ENCODE measurements around the gene KIF5C.

The KIF5C gene

GRCh38 chr2:148922776-148923475, 47.9 kb downstream of the KIF5C start:
- H3K36me3 ChIP-seq (ENCODE audit: control insufficient read depth, insufficient read depth, low read length): peaks cover 16% of the 10 kb centered on the region
- no peak overlapping the region for H3K27ac ChIP-seq (ENCODE audit: low read depth, low read length)
- no peak overlapping the region for H3K4me3 ChIP-seq (ENCODE audit: low read depth, low read length)
- H3K4me1 ChIP-seq (ENCODE audit: control insufficient read depth, insufficient read depth, low read length): peaks cover 27% of the 10 kb centered on the region
- H3K9me3 ChIP-seq (ENCODE audit: control insufficient read depth, insufficient read depth, low read depth, low read length): peaks cover 12% of the 10 kb centered on the region
- H3K9ac ChIP-seq (ENCODE audit: low read length): no peak overlapping the region
- H3K27me3 ChIP-seq (ENCODE audit: control insufficient read depth, insufficient read depth, low read length): no peaks in the 10 kb centered on the region

GRCh38 chr2:148924514-148925178, 49.6 kb downstream of the KIF5C start:
- Histone ChIP-seq H3K27ac (ENCODE audit: low read depth, low read length) (no peak overlapping the region), H3K9ac (ENCODE audit: low read length) (no peak overlapping the region), H3K9me3 (ENCODE audit: control insufficient read depth, insufficient read depth, low read depth, low read length) (no peaks in the 10 kb centered on the region), H3K27me3 (ENCODE audit: control insufficient read depth, insufficient read depth, low read length) (no peaks in the 10 kb centered on the region), H3K4me1 (ENCODE audit: control insufficient read depth, insufficient read depth, low read length) (peaks cover 32% of the 10 kb centered on the region), H3K4me3 (ENCODE audit: low read depth, low read length) (no peak overlapping the region), H3K36me3 (ENCODE audit: control insufficient read depth, insufficient read depth, low read length) (peaks cover 23% of the 10 kb centered on the region)

DNA sequence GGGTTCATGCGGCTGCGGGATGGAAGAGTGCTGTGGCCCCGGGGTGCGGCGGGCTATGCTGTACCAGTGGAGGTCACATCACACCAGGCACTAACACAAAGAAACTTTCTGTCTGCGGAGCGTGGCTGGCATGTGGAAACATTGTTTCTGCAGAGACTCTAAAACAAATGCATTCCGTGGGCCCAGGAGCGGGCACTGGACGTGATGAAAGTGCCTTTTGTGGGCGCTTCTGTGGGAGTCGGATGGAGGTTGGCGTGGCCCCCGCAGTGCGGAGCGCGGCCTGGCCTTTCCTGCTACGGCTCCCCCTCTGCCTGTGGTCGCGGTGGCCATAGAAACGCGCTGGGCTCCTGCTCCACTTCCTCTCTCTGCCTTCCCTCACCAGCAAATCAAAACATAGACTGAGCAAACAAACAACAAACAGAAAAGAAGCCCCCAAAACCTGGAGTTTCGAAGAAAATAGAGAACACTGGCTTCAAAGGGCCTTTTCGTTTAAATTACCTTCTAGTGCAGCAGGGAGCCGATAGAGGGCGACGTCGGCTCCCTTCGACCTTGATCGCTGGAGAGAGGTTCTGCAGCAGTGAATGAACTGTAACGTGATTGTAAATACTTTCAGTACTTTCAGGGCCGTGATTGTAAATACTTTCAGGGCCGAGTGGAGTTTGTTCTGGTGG, 51.4 kb downstream of the KIF5C start:
- Histone ChIP-seq H3K27ac (ENCODE audit: low read depth, low read length) (no peak overlapping the region), H3K9ac (ENCODE audit: low read length) (no peak overlapping the region), H3K27me3 (ENCODE audit: control insufficient read depth, insufficient read depth, low read length) (no peaks in the 10 kb centered on the region), H3K4me1 (ENCODE audit: control insufficient read depth, insufficient read depth, low read length) (peaks cover 29% of the 10 kb centered on the region), H3K9me3 (ENCODE audit: control insufficient read depth, insufficient read depth, low read depth, low read length) (no peaks in the 10 kb centered on the region), H3K4me3 (ENCODE audit: low read depth, low read length) (no peak overlapping the region), H3K36me3 (ENCODE audit: control insufficient read depth, insufficient read depth, low read length) (peaks cover 35% of the 10 kb centered on the region)

GRCh38 chr2:148926981-148927401, 52.0 kb downstream of the KIF5C start:
- Histone ChIP-seq H3K4me3 (ENCODE audit: low read depth, low read length) (no peak overlapping the region), H3K9ac (ENCODE audit: low read length) (no peak overlapping the region), H3K27ac (ENCODE audit: low read depth, low read length) (no peak overlapping the region), H3K27me3 (ENCODE audit: control insufficient read depth, insufficient read depth, low read length) (no peaks in the 10 kb centered on the region), H3K36me3 (ENCODE audit: control insufficient read depth, insufficient read depth, low read length) (peaks cover 39% of the 10 kb centered on the region), H3K9me3 (ENCODE audit: control insufficient read depth, insufficient read depth, low read depth, low read length) (no peaks in the 10 kb centered on the region), H3K4me1 (ENCODE audit: control insufficient read depth, insufficient read depth, low read length) (peaks cover 27% of the 10 kb centered on the region)

GRCh38 chr2:148928395-148928794, 53.4 kb downstream of the KIF5C start:
- Histone ChIP-seq H3K4me1 (ENCODE audit: control insufficient read depth, insufficient read depth, low read length) (peaks cover 20% of the 10 kb centered on the region), H3K9ac (ENCODE audit: low read length) (no peak overlapping the region), H3K27ac (ENCODE audit: low read depth, low read length) (no peak overlapping the region), H3K36me3 (ENCODE audit: control insufficient read depth, insufficient read depth, low read length) (peaks cover 50% of the 10 kb centered on the region), H3K4me3 (ENCODE audit: low read depth, low read length) (no peak overlapping the region), H3K27me3 (ENCODE audit: control insufficient read depth, insufficient read depth, low read length) (no peaks in the 10 kb centered on the region), H3K9me3 (ENCODE audit: control insufficient read depth, insufficient read depth, low read depth, low read length) (no peaks in the 10 kb centered on the region)

- no peak overlapping the region for H3K27ac ChIP-seq (ENCODE audit: low read depth, low read length)
- H3K4me1 ChIP-seq (ENCODE audit: control insufficient read depth, insufficient read depth, low read length): peaks cover 20% of the 10 kb centered on the region
- H3K9me3 ChIP-seq (ENCODE audit: control insufficient read depth, insufficient read depth, low read depth, low read length): no peaks in the 10 kb centered on the region
- no peak overlapping the region for H3K9ac ChIP-seq (ENCODE audit: low read length)
- H3K27me3 ChIP-seq (ENCODE audit: control insufficient read depth, insufficient read depth, low read length): no peaks in the 10 kb centered on the region
- H3K4me3 ChIP-seq (ENCODE audit: low read depth, low read length): no peak overlapping the region
- H3K36me3 ChIP-seq (ENCODE audit: control insufficient read depth, insufficient read depth, low read length): peaks cover 60% of the 10 kb centered on the region
Measured at GRCh38 chr2:148930046-148930775, 55.2 kb downstream of the KIF5C start.

- H3K36me3 ChIP-seq (ENCODE audit: control insufficient read depth, insufficient read depth, low read length): peaks cover 74% of the 10 kb centered on the region
- H3K9ac ChIP-seq (ENCODE audit: low read length): no peak overlapping the region
- peaks cover 7% of the 10 kb centered on the region for H3K4me1 ChIP-seq (ENCODE audit: control insufficient read depth, insufficient read depth, low read length)
- H3K9me3 ChIP-seq (ENCODE audit: control insufficient read depth, insufficient read depth, low read depth, low read length): no peaks in the 10 kb centered on the region
- no peak overlapping the region for H3K27ac ChIP-seq (ENCODE audit: low read depth, low read length)
- H3K4me3 ChIP-seq (ENCODE audit: low read depth, low read length): no peak overlapping the region
- H3K27me3 ChIP-seq (ENCODE audit: control insufficient read depth, insufficient read depth, low read length): no peaks in the 10 kb centered on the region
Measured at GRCh38 chr2:148932536-148932935, 57.5 kb downstream of the KIF5C start.

- Histone ChIP-seq H3K9ac (ENCODE audit: low read length) (no peak overlapping the region), H3K4me1 (ENCODE audit: control insufficient read depth, insufficient read depth, low read length) (peaks cover under 1% of the 10 kb centered on the region; the same call in 1 of the 2 replicates), H3K9me3 (ENCODE audit: control insufficient read depth, insufficient read depth, low read depth, low read length) (no peaks in the 10 kb centered on the region), H3K36me3 (ENCODE audit: control insufficient read depth, insufficient read depth, low read length) (peaks cover 76% of the 10 kb centered on the region), H3K4me3 (ENCODE audit: low read depth, low read length) (no peak overlapping the region), H3K27ac (ENCODE audit: low read depth, low read length) (no peak overlapping the region), H3K27me3 (ENCODE audit: control insufficient read depth, insufficient read depth, low read length) (no peaks in the 10 kb centered on the region)
Measured at GRCh38 chr2:148933456-148933855, 58.4 kb downstream of the KIF5C start.

DNA sequence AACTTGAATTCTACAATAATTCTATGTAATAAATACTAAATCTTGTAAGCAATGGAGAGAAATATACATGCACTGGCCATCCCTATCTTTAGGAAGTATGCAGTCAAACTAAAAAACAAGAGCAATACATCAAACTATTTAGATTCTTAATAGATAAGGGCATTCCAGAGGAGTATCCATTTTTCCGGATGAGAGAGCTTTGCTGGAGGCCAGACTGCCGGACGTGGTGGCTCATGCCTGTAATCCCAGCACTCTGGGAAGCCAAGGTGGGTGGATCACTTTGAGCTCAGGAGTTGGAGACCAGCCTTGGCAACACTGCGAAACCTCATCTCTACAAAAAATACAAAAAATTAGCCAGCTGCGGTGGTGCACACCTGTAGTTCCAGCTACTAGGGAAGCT, 60.8 kb downstream of the KIF5C start:
- Histone ChIP-seq H3K27me3 (ENCODE audit: control insufficient read depth, insufficient read depth, low read length) (no peaks in the 10 kb centered on the region), H3K27ac (ENCODE audit: low read depth, low read length) (no peak overlapping the region), H3K36me3 (ENCODE audit: control insufficient read depth, insufficient read depth, low read length) (peaks cover 64% of the 10 kb centered on the region), H3K4me1 (ENCODE audit: control insufficient read depth, insufficient read depth, low read length) (no peaks in the 10 kb centered on the region), H3K9me3 (ENCODE audit: control insufficient read depth, insufficient read depth, low read depth, low read length) (no peaks in the 10 kb centered on the region), H3K9ac (ENCODE audit: low read length) (no peak overlapping the region), H3K4me3 (ENCODE audit: low read depth, low read length) (no peak overlapping the region)

DNA sequence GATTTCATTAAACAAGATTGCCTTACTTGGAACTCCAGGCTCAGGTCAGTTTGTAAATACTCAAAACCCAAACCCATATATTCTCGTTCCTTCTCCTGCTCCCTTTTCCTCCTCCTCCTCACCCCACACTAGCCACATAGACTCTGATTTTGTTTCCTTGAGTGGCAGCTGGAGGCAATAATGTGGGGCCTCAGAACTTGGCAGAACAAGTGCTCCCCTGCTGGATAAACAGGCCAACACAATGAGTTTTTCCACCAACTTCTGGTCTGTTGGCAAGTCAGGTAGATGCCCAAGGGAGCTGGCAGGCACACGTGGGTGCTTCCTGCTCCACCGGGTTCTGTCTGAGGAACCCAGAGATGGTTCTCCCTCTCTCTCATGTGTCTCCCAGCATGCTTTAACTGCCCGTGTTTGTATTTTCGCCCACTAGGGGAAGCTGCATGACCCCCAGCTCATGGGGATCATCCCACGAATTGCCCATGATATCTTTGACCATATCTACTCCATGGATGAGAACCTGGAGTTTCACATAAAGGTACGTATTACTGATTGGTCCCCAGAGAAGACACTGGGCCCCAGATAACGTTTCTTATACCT, 61.9 kb downstream of the KIF5C start:
- Histone ChIP-seq H3K4me3 (ENCODE audit: low read depth, low read length) (no peak overlapping the region), H3K27me3 (ENCODE audit: control insufficient read depth, insufficient read depth, low read length) (no peaks in the 10 kb centered on the region), H3K27ac (ENCODE audit: low read depth, low read length) (no peak overlapping the region), H3K36me3 (ENCODE audit: control insufficient read depth, insufficient read depth, low read length) (peaks cover 70% of the 10 kb centered on the region), H3K9me3 (ENCODE audit: control insufficient read depth, insufficient read depth, low read depth, low read length) (no peaks in the 10 kb centered on the region), H3K9ac (ENCODE audit: low read length) (no peak overlapping the region), H3K4me1 (ENCODE audit: control insufficient read depth, insufficient read depth, low read length) (no peaks in the 10 kb centered on the region)

Measured in HUES6 (cell line).